Right lobe of liver (tissue), 5 donors: ENCODE measurements around the gene KRT8. TPM values are rescaled to one million over a fixed set of nuclear protein-coding genes. Genes with fewer than 3 reads are reported as not detected.

Source experiments
- total RNA-seq, 6 experiments: library from RNA; depleted of rRNA in 2 of 6; stranded (reverse); fragments of >200 nt in 2 of 6; fragmentation: NEBNext Ultra II Directional in 3 of 6; extraction: Animal tissue kit (Norgen Biotek cat#: 25700) in 3 of 6; gene quantifications; one replicate each; pipeline versions ENCODE4 v1.1.0 to v1.2.4, GENCODE V29; 2016 to 2023
- donor health status: DM: no; HTN: no; CAD: no.
- donor health status: DM: no; HTN: no; CAD: no.
- donor health status: DM: no; HTN: yes; CAD: no.
- donor health status: DM: no; HTN: yes; CAD: no.

The KRT8 gene
- total RNA-seq, 6 experiments from 2014 or later = 149 to 1,003 (median 436) TPM

Other genes starting within 250 kb of the KRT8 start
- not detected for gene KRT1, start 224.7 kb downstream of the KRT8 start, total RNA-seq
- gene KRT77, start 201.6 kb downstream of the KRT8 start, total RNA-seq = not detected
- gene KRT76, start 127.7 kb downstream of the KRT8 start, total RNA-seq = not detected
- not detected for gene KRT3, start 109.0 kb downstream of the KRT8 start, total RNA-seq
- gene KRT4, start 91.0 kb downstream of the KRT8 start, total RNA-seq = not detected
- gene KRT79, start 70.8 kb downstream of the KRT8 start, total RNA-seq = not detected
- not detected for gene KRT78, start 56.1 kb downstream of the KRT8 start, total RNA-seq
- 1,000 to 10,000 TPM in 2 of 6 experiments, 100 to 1,000 TPM in 4; 148 to 1,377 (median 478) TPM for gene KRT18, start 44.0 kb upstream of the KRT8 start, total RNA-seq
- 100 to 1,000 TPM; 143 to 270 (median 180) TPM for gene EIF4B, start 101.4 kb upstream of the KRT8 start, total RNA-seq
- gene TNS2, start 145.0 kb upstream of the KRT8 start, total RNA-seq = 100 to 1,000 TPM in 3 of 6 experiments, 10 to 100 TPM in 3; 50.5 to 139 (median 86.9) TPM
- gene SPRYD3, start 174.3 kb upstream of the KRT8 start, total RNA-seq = 10 to 100 TPM; 12.3 to 18.2 (median 14.4) TPM
- gene IGFBP6, start 192.6 kb upstream of the KRT8 start, total RNA-seq = 10 to 100 TPM in 2 of 6 experiments, 1 to 10 TPM in 4; 1.7 to 25.4 (median 4.9) TPM
- gene SOAT2, start 198.4 kb upstream of the KRT8 start, total RNA-seq = 1 to 10 TPM in 3 of 6 experiments, under 1 TPM in 3; 0.62 to 3.4 (median 0.99) TPM